HEK293 (cell line): ENCODE measurements around the gene BTN2A1.

ENCODE experiments used
- CTCF ChIP-seq: fragments of 450-650 bp; formaldehyde crosslinking; IDR thresholded peaks from 2 replicates; pipeline ENCODE4 v1.5.1; 2016; ENCODE audit warnings: missing biosample characterization, missing genetic modification characterization
- TF ChIP-seq, protein P1 (sequence below): fragments of 450-650 bp; IDR thresholded peaks from 2 replicates; pipeline ENCODE4 v1.5.1; 2018; ENCODE audit warnings: missing biosample characterization, mild to moderate bottlenecking, missing genetic modification characterization

- TF ChIP-seq, protein P1, sequence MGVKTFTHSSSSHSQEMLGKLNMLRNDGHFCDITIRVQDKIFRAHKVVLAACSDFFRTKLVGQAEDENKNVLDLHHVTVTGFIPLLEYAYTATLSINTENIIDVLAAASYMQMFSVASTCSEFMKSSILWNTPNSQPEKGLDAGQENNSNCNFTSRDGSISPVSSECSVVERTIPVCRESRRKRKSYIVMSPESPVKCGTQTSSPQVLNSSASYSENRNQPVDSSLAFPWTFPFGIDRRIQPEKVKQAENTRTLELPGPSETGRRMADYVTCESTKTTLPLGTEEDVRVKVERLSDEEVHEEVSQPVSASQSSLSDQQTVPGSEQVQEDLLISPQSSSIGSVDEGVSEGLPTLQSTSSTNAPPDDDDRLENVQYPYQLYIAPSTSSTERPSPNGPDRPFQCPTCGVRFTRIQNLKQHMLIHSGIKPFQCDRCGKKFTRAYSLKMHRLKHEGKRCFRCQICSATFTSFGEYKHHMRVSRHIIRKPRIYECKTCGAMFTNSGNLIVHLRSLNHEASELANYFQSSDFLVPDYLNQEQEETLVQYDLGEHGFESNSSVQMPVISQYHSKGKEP (tag by site-specific recombination), result no peak
- no peak for TF ChIP-seq CTCF (tag by site-specific recombination)
Observed at GRCh38 chr6:26477426-26477825, 19.7 kb downstream of the BTN2A1 start.
